HG03469 (cell line): ENCODE measurements around the gene ABLIM2.

ENCODE experiments used
- ATAC-seq: cut with Tn5 transposase; IDR thresholded peaks from one replicate; pipeline ENCODE4 v1.9.1; 2021; ENCODE audit warnings: mild to moderate bottlenecking, moderate library complexity, moderate number of reproducible peaks; ENCODE audit not compliant: unreplicated experiment

ABLIM2 gene

GRCh38 chr4:8076023-8076422 lies 82.6 kb downstream of the ABLIM2 start:
- no peak for ATAC-seq

- no peak for ATAC-seq
These were observed 85.3 kb downstream of the ABLIM2 start for GRCh38 chr4:8073206-8073863.

GRCh38 chr4:8072235-8072968 lies 86.2 kb downstream of the ABLIM2 start:
- no peak for ATAC-seq

- no peak for ATAC-seq
These were observed 86.8 kb downstream of the ABLIM2 start for GRCh38 chr4:8071766-8072165.

- ATAC-seq: no peak
These were observed 87.6 kb downstream of the ABLIM2 start for GRCh38 chr4:8070736-8071718.

GRCh38 chr4:8069102-8069752 lies 89.4 kb downstream of the ABLIM2 start:
- ATAC-seq: no peak

- no peak for ATAC-seq
These were observed 90.4 kb downstream of the ABLIM2 start for GRCh38 chr4:8067945-8068896.

- no peak for ATAC-seq
These were observed 91.2 kb downstream of the ABLIM2 start for GRCh38 chr4:8067274-8067936.

- no peak for ATAC-seq
These were observed 92.2 kb downstream of the ABLIM2 start for GRCh38 chr4:8066336-8066931.

GRCh38 chr4:8063974-8064563 lies 94.5 kb downstream of the ABLIM2 start:
- no peak for ATAC-seq

GRCh38 chr4:8061573-8061972 lies 97.0 kb downstream of the ABLIM2 start:
- ATAC-seq: no peak

- no peak for ATAC-seq
These were observed 97.5 kb downstream of the ABLIM2 start for GRCh38 chr4:8061145-8061544.

- ATAC-seq: no peak
These were observed 98.0 kb downstream of the ABLIM2 start for GRCh38 chr4:8060632-8061031.

GRCh38 chr4:8058031-8058479 lies 100.6 kb downstream of the ABLIM2 start:
- ATAC-seq: no peak

- no peak for ATAC-seq
These were observed 103.4 kb downstream of the ABLIM2 start for GRCh38 chr4:8055206-8055605.

GRCh38 chr4:8053688-8054449 lies 104.7 kb downstream of the ABLIM2 start:
- ATAC-seq: no peak

- ATAC-seq: no peak
These were observed 106.4 kb downstream of the ABLIM2 start for GRCh38 chr4:8052160-8052691.
